ENCODE data around the gene BABAM2.

- no peak for TF ChIP-seq CTCF (IDR thresholded peaks at IDR 0.05; ENCODE audit: borderline replicate concordance, extremely low read depth, low read length, poor library complexity, severe bottlenecking)
- no peak for TF ChIP-seq EZH2 (IDR thresholded peaks at IDR 0.05; ENCODE audit: borderline replicate concordance, low read depth, low read length, severe bottlenecking)
Observed at GRCh38 chr2:27856956-27857355, 33.6 kb upstream of the BABAM2 start.

All from DND-41 (cell line).